ENCODE data around the gene WNT6. TPM values are rescaled to one million over a fixed set of nuclear protein-coding genes. Genes with fewer than 3 reads are reported as not detected.
A peak's percentile ranks its signal among the peaks of the same experiment; 100 is the strongest.

Gene WNT6
- total RNA-seq, 4 donors from 2014 or later = 0.19 to 2.7 (median 0.62) TPM

DNA sequence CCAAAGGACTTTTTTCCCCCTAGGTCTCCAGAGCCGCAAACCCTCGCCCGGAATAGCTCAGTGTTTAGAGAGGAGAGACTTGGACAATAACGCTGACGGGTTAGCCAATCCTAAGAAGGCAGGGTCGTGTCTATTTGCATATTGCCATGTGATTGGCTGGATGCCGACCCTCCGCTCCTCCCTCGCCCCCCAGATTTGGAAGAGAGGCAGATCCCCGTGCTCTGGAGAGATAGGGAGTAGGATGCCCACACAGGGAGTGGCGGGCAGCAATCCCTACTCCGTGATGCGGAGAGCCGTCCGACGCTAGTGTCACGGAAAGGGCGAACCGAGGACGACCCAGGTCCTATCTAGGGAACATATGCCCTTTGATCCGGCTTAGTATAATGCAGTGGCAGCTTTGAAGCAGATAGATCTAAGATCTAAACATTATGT, 1.4 kb downstream of the WNT6 start:
- DNase-seq (ENCODE audit: low spot score) = no peak
- TF ChIP-seq, protein P1, sequence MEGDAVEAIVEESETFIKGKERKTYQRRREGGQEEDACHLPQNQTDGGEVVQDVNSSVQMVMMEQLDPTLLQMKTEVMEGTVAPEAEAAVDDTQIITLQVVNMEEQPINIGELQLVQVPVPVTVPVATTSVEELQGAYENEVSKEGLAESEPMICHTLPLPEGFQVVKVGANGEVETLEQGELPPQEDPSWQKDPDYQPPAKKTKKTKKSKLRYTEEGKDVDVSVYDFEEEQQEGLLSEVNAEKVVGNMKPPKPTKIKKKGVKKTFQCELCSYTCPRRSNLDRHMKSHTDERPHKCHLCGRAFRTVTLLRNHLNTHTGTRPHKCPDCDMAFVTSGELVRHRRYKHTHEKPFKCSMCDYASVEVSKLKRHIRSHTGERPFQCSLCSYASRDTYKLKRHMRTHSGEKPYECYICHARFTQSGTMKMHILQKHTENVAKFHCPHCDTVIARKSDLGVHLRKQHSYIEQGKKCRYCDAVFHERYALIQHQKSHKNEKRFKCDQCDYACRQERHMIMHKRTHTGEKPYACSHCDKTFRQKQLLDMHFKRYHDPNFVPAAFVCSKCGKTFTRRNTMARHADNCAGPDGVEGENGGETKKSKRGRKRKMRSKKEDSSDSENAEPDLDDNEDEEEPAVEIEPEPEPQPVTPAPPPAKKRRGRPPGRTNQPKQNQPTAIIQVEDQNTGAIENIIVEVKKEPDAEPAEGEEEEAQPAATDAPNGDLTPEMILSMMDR (IDR thresholded peaks at IDR 0.05) = no peak
- peak; percentile 65 for ATAC-seq (ENCODE audit: low FRiP score)

DNA sequence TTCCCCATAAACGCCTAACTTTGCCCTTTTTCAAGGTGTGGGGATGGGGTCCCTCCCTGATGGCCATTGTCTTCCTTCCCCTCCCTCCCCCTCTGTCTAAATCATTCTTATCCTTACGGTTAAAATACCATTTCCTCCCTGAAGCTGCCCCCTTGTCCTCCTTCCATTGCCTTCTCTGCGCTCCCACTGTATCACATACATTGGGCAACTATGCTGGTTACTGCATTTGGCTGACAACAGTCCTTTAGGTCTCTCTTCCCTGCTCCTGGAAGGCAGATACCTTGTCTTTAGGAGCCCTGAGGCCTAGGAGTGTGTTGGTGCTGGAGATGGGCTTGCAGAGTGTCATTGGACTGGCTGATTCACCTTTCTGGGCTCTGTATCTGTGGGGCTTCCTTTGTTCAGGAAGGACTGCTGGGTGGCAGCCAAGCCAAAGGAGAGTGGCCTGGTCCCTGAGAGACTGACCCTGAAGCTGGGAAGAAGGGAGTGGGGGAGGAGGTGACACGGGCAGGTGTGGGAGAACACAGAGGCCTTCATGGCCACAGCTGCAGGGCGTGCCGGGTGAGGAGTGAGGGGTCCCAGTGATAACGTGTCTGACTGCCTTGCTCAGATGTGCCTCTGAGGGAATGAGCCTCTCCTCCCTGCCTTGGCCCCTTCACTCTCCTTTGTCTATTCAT, 2.2 kb downstream of the WNT6 start:
- TF ChIP-seq, protein P1 (IDR thresholded peaks at IDR 0.05) = no peak
- ATAC-seq (ENCODE audit: low FRiP score) (no peak), DNase-seq (ENCODE audit: low spot score) (no peak)

DNA sequence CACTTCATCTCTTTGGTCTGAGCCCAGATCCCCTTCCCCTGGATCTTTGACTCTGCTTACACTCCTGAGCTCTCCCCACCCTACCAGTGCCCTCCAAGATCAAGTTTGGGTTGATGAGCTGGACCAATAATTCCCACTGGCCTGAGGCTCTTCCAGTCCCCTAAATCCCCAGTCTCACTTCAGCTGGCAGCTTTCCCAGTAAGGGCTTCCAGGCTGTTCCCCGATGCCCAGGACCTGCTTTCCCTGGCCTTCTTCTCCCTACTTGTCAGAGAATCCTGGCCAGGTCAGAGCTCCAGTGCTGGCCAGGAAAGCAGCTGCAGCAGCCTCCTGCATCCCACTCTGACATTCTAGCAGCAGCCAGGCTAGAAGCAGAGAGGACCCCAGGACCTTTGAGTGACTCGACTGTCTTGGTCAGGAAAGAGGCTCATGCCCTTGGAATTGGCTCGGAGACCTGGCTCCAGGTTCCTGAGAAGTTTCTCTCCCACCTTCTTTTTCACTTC, 3.5 kb downstream of the WNT6 start:
- ATAC-seq (ENCODE audit: low FRiP score) = no peak
- TF ChIP-seq, protein P1 (IDR thresholded peaks at IDR 0.05) = no peak
- DNase-seq (ENCODE audit: low spot score) = no peak

DNA sequence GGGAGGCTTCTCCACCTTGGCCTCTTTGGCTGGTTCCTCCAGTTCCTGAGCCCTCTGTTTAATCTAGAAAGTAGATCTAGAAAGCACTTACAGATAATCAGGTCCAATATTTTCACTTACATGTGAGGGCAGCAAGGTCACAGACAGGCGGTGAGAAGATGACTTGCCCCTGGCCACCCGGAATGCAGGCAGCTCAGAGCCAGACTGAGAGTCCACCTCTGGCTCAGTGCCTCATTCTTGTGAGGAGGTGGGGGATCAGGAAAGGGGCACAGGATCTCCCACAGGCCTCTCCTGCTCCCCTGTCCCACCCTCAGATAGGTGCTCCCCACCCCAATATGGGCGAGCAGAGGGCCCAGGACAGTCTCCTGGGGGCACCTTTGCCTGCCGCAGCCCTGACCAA, 5.8 kb downstream of the WNT6 start:
- TF ChIP-seq, protein P1 (IDR thresholded peaks at IDR 0.05) = no peak
- ATAC-seq (ENCODE audit: low FRiP score) (no peak), DNase-seq (ENCODE audit: low spot score) (no peak)

DNA sequence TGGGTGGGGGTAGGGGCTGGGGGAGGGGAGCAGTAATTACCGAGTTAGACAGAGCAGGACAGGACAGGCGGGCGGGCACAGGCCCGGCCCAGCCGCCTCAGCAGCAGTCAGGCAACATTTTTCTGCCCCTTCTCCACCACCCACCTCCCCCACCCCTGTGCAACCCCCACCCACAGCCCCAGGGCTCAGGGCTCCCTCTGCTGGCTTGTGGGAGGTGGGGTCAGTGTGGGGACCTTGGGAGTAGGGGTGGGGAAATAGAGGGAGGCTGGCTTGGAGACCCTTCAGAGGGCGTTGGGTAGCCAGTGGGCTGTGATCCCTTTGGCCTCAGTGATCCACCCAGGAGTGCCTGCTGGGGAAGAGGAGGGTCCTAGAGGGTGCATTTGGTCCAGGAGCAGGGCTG, 6.4 kb downstream of the WNT6 start:
- ATAC-seq (ENCODE audit: low FRiP score) (no peak), DNase-seq (ENCODE audit: low spot score) (no peak)
- TF ChIP-seq, protein P1 (IDR thresholded peaks at IDR 0.05) = no peak

DNA sequence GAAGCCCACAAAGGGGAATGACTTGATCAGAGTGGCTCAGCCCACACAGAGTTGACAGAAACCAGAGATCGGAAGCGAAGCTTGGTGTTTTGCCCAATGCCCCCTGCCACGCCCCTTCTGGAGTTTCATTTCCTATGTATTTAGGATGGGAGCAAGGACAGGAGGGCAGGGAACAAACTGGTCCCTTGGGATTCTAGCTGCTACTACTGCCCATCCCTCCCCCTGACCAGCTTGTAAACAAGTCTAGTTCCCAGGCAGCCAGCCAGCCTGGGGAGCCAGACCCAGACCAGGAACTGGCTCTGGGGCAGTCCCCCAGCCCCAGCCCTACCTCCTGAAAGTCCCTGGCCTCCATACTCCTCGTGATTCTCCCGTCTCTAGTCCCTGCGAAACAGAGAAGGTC, 8.3 kb downstream of the WNT6 start:
- DNase-seq (ENCODE audit: low spot score) (no peak), ATAC-seq (ENCODE audit: low FRiP score) (no peak)
- TF ChIP-seq, protein P1 (IDR thresholded peaks at IDR 0.05) = no peak

DNA sequence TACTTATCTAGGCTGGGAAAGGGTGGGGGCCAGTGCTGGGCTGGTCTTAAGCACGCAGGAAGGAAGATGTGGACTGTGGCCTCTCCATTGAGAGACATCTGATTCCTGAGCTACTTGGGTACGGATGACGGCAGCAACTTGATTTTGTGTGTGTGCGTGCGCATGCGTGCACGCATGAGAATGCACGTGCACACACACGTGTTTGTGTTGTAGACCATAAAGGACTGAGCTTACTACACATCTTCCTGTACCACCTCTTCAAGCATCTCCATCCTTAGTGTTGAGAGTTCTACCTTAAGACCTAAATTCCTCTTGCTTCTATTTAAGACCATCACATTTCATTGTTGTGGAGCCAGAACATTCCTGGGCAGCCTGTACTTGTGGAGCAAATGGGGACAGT, 9.5 kb downstream of the WNT6 start:
- TF ChIP-seq, protein P1 (IDR thresholded peaks at IDR 0.05) = no peak
- DNase-seq (ENCODE audit: low spot score) (no peak), ATAC-seq (ENCODE audit: low FRiP score) (no peak)
